Caco-2 (cell line): Measurements from ENCODE around the gene SH3BP2. TPM values are rescaled to one million over a fixed set of nuclear protein-coding genes. Genes with fewer than 3 reads are reported as not detected.

Experiments used
- BruUV-seq: library from RNA; stranded (reverse); fragments of 400-500 nt; replicated peaks from 2 replicates; lab custom pipeline; 2021; lab: Mats Ljungman, UMichigan
- CTCF ChIA-PET: fragments of 300-600 bp; sonication (Branson Sonifier 250); formaldehyde crosslinking; loops from one replicate; lab custom pipeline; 2022; ENCODE audit warnings: antibody characterized with exemption; lab: Charles Lee
- POLR2A ChIA-PET: fragments of 300-600 bp; sonication (Branson Sonifier 250); formaldehyde crosslinking; loops from one replicate; lab custom pipeline; 2022; ENCODE audit warnings: antibody characterized with exemption; lab: Charles Lee
- DNase-seq, 2 experiments: peaks; one replicate each; pipeline versions ENCODE4 v3.0.0 to v3.0.0-alpha.2; 2020 to 2022
- H3K27me3 ChIP-seq: replicated peaks from 2 replicates; pipeline ENCODE4 v1.6.0; 2011; ENCODE audit warnings: low read length; ENCODE audit not compliant: control insufficient read depth, insufficient read depth
- H3K36me3 ChIP-seq: 2 replicates; pipeline ENCODE4 v1.5.1; 2011; ENCODE audit warnings: low read length; ENCODE audit not compliant: control insufficient read depth, insufficient read depth
- H3K4me1 ChIP-seq: fragments of 250-450 bp; sonication (Bioruptor Pico); 2 replicates; pipeline ENCODE4 v1.5.1; 2020; ENCODE audit warnings: mild to moderate bottlenecking
- H3K4me3 ChIP-seq: 2 replicates; pipeline ENCODE4 v1.5.1; 2011; ENCODE audit warnings: low read depth, mild to moderate bottlenecking, control low read depth, low read length
- H3K9me3 ChIP-seq: fragments of 250-450 bp; sonication (Bioruptor Pico); 2 replicates; pipeline ENCODE4 v1.5.1; 2020; ENCODE audit warnings: mild to moderate bottlenecking, moderate library complexity
- H3K27ac Mint-ChIP-seq: one replicate; pipeline ENCODE4 v1.8.0; 2022; ENCODE audit warnings: mixed read lengths; ENCODE audit not compliant: unreplicated experiment
- H3K27me3 Mint-ChIP-seq: one replicate; pipeline ENCODE4 v1.8.0; 2022; ENCODE audit warnings: mixed read lengths; ENCODE audit not compliant: insufficient read depth, unreplicated experiment
- H3K36me3 Mint-ChIP-seq: one replicate; pipeline ENCODE4 v1.8.0; 2022; ENCODE audit warnings: mild to moderate bottlenecking, mixed read lengths; ENCODE audit not compliant: insufficient read depth, unreplicated experiment
- H3K4me1 Mint-ChIP-seq: one replicate; pipeline ENCODE4 v1.8.0; 2022; ENCODE audit warnings: low read depth, mixed read lengths; ENCODE audit not compliant: unreplicated experiment
- H3K4me3 Mint-ChIP-seq: one replicate; pipeline ENCODE4 v1.8.0; 2022; ENCODE audit warnings: mild to moderate bottlenecking, moderate library complexity, mixed read lengths; ENCODE audit not compliant: unreplicated experiment
- H3K9me3 Mint-ChIP-seq: one replicate; pipeline ENCODE4 v1.8.0; 2022; ENCODE audit warnings: mixed read lengths; ENCODE audit not compliant: unreplicated experiment
- intact Hi-C: fragments of 100-400 bp; cut with micrococcal nuclease; formaldehyde crosslinking; loops from one replicate; pipeline ENCODE4 v1.10.0; 2022; ENCODE audit not compliant: unreplicated experiment
- total RNA-seq: library from RNA; stranded (reverse); gene quantifications from 2 replicates; pipeline ENCODE4 v1.2.3, GENCODE V29; 2022
- TF ChIP-seq, protein P1 (sequence below), 2 experiments: fragments of 200-600 bp in 1 of 2; IDR thresholded peaks; 1 replicate in 1 of 2; 2 replicates in 1 of 2; pipeline versions ENCODE4 v1.5.1 to v1.8.0; 2011 to 2022; ENCODE audit warnings: antibody characterized with exemption in 1 of 2, control low read depth in 1 of 2, inconsistent platforms in 1 of 2, low read depth in 1 of 2, low read length in 1 of 2, mild to moderate bottlenecking in 1 of 2, moderate library complexity in 1 of 2; ENCODE audit not compliant: insufficient read depth in 1 of 2, severe bottlenecking in 1 of 2, unreplicated experiment in 1 of 2

The SH3BP2 gene
- total RNA-seq, 1 experiment from 2014 or later, result 44.4 TPM

DNA sequence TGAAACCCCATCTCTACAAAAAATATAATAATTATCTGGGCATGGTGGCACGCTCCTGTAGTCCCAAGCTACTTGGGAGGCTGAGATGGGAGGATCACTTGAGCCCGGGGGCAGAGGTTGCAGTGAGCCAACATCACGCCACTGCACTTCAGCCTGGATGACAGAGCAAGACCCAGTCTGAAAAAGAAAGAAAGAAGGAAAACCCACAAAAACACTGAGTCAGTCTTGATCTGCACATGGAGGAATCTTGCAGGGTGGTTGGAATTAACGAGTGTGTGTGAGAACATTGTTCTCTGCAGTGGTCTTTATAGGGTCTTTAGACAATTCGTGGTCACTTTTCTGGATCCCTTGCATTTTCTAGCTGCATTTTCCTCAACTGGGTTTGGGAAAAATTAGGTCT lies 74.0 kb downstream of the SH3BP2 start:
- CTCF ChIA-PET, result no interaction called here
- POLR2A ChIA-PET, result no interaction called here
- Mint-ChIP-seq H3K36me3 (no peaks in the 10 kb centered on the region), H3K4me1 (peaks cover 57% of the 10 kb centered on the region), H3K9me3 (no peaks in the 10 kb centered on the region), H3K27me3 (no peaks in the 10 kb centered on the region), H3K27ac (peak overlapping the region; percentile 71), H3K4me3 (no peak overlapping the region)
- no peaks in the 10 kb centered on the region for H3K36me3 ChIP-seq
- BruUV-seq, result no TSS peak
- TF ChIP-seq, protein P1, sequence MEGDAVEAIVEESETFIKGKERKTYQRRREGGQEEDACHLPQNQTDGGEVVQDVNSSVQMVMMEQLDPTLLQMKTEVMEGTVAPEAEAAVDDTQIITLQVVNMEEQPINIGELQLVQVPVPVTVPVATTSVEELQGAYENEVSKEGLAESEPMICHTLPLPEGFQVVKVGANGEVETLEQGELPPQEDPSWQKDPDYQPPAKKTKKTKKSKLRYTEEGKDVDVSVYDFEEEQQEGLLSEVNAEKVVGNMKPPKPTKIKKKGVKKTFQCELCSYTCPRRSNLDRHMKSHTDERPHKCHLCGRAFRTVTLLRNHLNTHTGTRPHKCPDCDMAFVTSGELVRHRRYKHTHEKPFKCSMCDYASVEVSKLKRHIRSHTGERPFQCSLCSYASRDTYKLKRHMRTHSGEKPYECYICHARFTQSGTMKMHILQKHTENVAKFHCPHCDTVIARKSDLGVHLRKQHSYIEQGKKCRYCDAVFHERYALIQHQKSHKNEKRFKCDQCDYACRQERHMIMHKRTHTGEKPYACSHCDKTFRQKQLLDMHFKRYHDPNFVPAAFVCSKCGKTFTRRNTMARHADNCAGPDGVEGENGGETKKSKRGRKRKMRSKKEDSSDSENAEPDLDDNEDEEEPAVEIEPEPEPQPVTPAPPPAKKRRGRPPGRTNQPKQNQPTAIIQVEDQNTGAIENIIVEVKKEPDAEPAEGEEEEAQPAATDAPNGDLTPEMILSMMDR (IDR thresholded peaks at IDR 0.05; ENCODE audit: insufficient read depth in 1 of 2, low read depth in 1 of 2, low read length in 1 of 2, severe bottlenecking in 1 of 2, unreplicated experiment in 1 of 2), result no peak
- H3K4me3 ChIP-seq, result no peak overlapping the region
- intact Hi-C loops, result no loop called here
- no peak for DNase-seq
- H3K27me3 ChIP-seq, result no peaks in the 10 kb centered on the region
- no peaks in the 10 kb centered on the region for H3K9me3 ChIP-seq
- H3K4me1 ChIP-seq, result peaks cover 79% of the 10 kb centered on the region

DNA sequence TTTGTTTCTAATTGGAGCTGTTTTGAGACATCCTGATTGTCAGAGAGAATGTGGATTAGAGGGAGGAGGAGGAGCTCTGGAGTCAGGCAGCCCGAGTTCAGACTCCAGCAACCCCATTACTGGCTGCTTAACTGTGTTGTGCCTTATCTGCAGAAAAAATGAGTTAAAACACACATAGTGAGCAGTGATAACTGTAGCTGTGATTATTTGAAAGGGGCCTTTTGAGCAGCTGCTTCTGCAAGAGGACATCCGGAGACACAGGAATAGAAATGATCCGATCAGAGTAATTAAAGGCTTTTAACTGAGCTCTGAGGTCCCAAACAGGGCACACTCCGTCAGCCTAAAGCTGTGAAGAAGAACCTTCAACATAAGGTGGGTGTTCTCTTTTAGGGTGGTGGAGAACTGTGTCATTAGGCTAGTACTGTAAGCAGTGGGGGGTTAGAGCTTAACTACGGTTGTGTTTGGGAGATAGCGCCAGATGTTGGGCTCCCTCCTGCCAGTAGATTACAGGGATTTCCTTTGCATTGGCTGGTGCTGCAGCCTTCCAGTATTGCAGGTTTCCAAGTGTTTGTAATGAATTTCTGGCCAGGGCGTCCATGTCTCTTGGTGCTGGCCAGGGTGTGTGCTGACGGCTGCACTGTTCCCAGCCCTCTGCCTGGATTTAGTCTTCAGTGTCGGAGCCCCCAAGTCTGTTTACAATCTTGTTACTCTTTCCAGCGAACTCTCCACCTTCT lies 75.0 kb downstream of the SH3BP2 start:
- Mint-ChIP-seq H3K36me3 (no peaks in the 10 kb centered on the region), H3K4me3 (peak overlapping the region; percentile 13), H3K9me3 (no peaks in the 10 kb centered on the region), H3K27me3 (no peaks in the 10 kb centered on the region), H3K4me1 (peaks cover 47% of the 10 kb centered on the region), H3K27ac (peak overlapping the region; percentile 71)
- no peak for DNase-seq
- H3K27me3 ChIP-seq, result no peaks in the 10 kb centered on the region
- H3K4me3 ChIP-seq, result no peak overlapping the region
- TF ChIP-seq, protein P1 (IDR thresholded peaks at IDR 0.05; ENCODE audit: insufficient read depth in 1 of 2, low read depth in 1 of 2, low read length in 1 of 2, severe bottlenecking in 1 of 2, unreplicated experiment in 1 of 2), result no peak
- H3K36me3 ChIP-seq, result no peaks in the 10 kb centered on the region
- POLR2A ChIA-PET, result interaction anchor here (0.6 kb wide), 1 partner anchor 25 kb away, joined by 3 read pairs; no protein-coding TSS in a partner anchor
- BruUV-seq, result no TSS peak
- no peaks in the 10 kb centered on the region for H3K9me3 ChIP-seq
- CTCF ChIA-PET, result no interaction called here
- intact Hi-C loops, result no loop called here
- H3K4me1 ChIP-seq, result peaks cover 69% of the 10 kb centered on the region

DNA sequence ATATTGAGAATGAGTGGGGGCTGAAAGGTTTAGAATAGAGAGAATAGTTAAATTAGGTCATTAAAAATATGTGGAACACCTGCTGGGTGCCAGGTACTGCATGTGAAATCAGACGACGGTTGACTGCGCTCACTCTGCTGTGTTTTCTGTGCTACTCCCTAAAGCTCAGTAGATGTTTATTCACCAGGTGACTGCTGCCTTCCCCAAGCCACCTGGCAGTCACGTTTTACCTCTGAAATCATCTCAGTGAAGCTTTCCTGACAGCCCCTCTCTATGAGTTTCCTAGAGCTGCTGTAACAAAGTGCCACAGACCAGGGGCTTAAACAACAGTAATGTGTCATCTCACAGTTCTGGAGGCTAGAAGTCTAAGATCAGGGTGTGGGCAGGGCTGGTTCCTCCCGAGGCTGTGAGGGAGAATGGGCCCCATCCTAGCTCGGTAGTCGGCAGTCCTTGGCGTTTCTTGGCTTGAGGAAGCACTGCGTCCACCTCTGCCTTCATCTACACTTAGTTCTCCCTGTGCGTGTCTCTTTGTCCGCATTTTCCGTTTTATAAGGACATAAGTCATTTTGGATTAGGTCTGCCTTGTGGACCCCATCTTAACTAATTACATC lies 76.1 kb downstream of the SH3BP2 start:
- ChIA-PET CTCF (no interaction called here), POLR2A (no interaction called here)
- peaks cover 69% of the 10 kb centered on the region for H3K4me1 ChIP-seq
- H3K9me3 ChIP-seq, result no peaks in the 10 kb centered on the region
- Mint-ChIP-seq H3K27me3 (no peaks in the 10 kb centered on the region), H3K36me3 (no peaks in the 10 kb centered on the region), H3K9me3 (no peaks in the 10 kb centered on the region), H3K4me3 (no peak overlapping the region), H3K4me1 (peaks cover 46% of the 10 kb centered on the region), H3K27ac (peak overlapping the region; percentile 76)
- intact Hi-C loops, result no loop called here
- no peaks in the 10 kb centered on the region for H3K27me3 ChIP-seq
- TF ChIP-seq, protein P1 (IDR thresholded peaks at IDR 0.05; ENCODE audit: insufficient read depth in 1 of 2, low read depth in 1 of 2, low read length in 1 of 2, severe bottlenecking in 1 of 2, unreplicated experiment in 1 of 2), result no peak
- H3K4me3 ChIP-seq, result no peak overlapping the region
- DNase-seq, result no peak
- no TSS peak for BruUV-seq
- H3K36me3 ChIP-seq, result no peaks in the 10 kb centered on the region
